ENCODE results near the gene PRPH2. TPM values are rescaled to one million over a fixed set of nuclear protein-coding genes. Genes with fewer than 3 reads are reported as not detected.

Gene PRPH2
- total and polyA plus RNA-seq, 2 donors (not counting 3 experiments of a cell fraction or from before 2014, with no cell fraction given) = 0.40 to 0.46 TPM

- Histone ChIP-seq H3K36me3 (ENCODE audit: control insufficient read depth in 2 of 2, extremely low read depth in 1 of 2, insufficient read depth in 2 of 2, low read length in 2 of 2) (peaks cover 5 to 19% of the 10 kb centered on the region in 2 experiments), H4K20me1 (replicated peaks; ENCODE audit: control insufficient read depth, extremely low read depth, insufficient read depth, low read length) (no peaks in the 10 kb centered on the region), H3K9ac (replicated peaks; ENCODE audit: extremely low read depth, insufficient read depth, low read length) (no peak overlapping the region), H3K27ac (ENCODE audit: insufficient read depth, low read depth, low read length) (peak overlapping the region; percentile 34), H3K4me3 (replicated peaks in 1 of 3; ENCODE audit: insufficient read depth in 1 of 3, low read depth in 1 of 3, low read length in 3 of 3) (no peak overlapping the region), H2AFZ (ENCODE audit: low read depth, low read length) (no peak overlapping the region), H3K4me2 (ENCODE audit: insufficient read depth, low read length) (peak overlapping the region; percentile 25), H3K9me1 (replicated peaks; ENCODE audit: control insufficient read depth, extremely low read depth, insufficient read depth, low read length) (no peaks in the 10 kb centered on the region), H3K79me2 (ENCODE audit: control insufficient read depth, insufficient read depth, low read length) (no peaks in the 10 kb centered on the region), H3K9me3 (replicated peaks; ENCODE audit: control insufficient read depth, insufficient read depth, low read length) (no peaks in the 10 kb centered on the region), H3K27me3 (ENCODE audit: control insufficient read depth in 2 of 2, insufficient read depth in 2 of 2, low read length in 2 of 2) (no peaks in the 10 kb centered on the region), H3K4me1 (ENCODE audit: control insufficient read depth, extremely low read depth, insufficient read depth, low read length) (peaks cover 14% of the 10 kb centered on the region)
- dilution Hi-C loops (cut with MboI; ENCODE audit: extremely low pct_ligation_motif_present, low sequenced_read_pairs) (no loop called here), intact Hi-C loops (cut with micrococcal nuclease) (loop anchor here (1.0 to 2.0 kb wide), 2 partner anchors 34 to 185 kb away; no protein-coding TSS in a partner anchor)
- FAIRE-seq (peak; percentile 50), DNase-seq (ENCODE audit: low read depth, low spot score) (peak; percentile 60)
- CTCF ChIA-PET = interaction anchor here (0.7 to 3.6 kb wide), 14 partner anchors 9 to 190 kb away, joined by 3 to 37 read pairs (median 3); partner anchors contain the start of genes BICRAL and TBCC
- BruUV-seq (replicated peaks) = no TSS peak
- POLR2A ChIA-PET = interaction anchor here (1.0 kb wide), 1 partner anchor 10 kb away, joined by 3 read pairs; no protein-coding TSS in a partner anchor
- TF ChIP-seq FOS (IDR thresholded peaks at IDR 0.05; ENCODE audit: borderline replicate concordance, insufficient read depth, low read length) (no peak), MYC (IDR thresholded peaks at IDR 0.05; ENCODE audit: low read depth, low read length) (no peak), MAX (IDR thresholded peaks at IDR 0.05; ENCODE audit: insufficient read depth, insufficient read length) (no peak), EZH2 (IDR thresholded peaks at IDR 0.05; ENCODE audit: borderline replicate concordance, low read depth, low read length, severe bottlenecking) (no peak), CTCF (IDR thresholded peaks at IDR 0.05; ENCODE audit: extremely low read depth in 1 of 2, insufficient read depth in 1 of 2, low read depth in 1 of 2, low read length in 2 of 2) (no peak), POLR2AphosphoS5 (IDR thresholded peaks at IDR 0.05; ENCODE audit: insufficient read depth, low read depth, low read length) (no peak), POLR2A (IDR thresholded peaks at IDR 0.05; ENCODE audit: low read depth, low read length) (no peak), JUN (IDR thresholded peaks at IDR 0.05; ENCODE audit: borderline replicate concordance, insufficient read depth, insufficient read length, low read depth) (no peak), GATA2 (IDR thresholded peaks at IDR 0.05; ENCODE audit: insufficient read depth, insufficient read length, low read depth, low read length) (no peak)
Measured at GRCh38 chr6:42692137-42692911, 30.1 kb downstream of the PRPH2 start.

Data from endothelial cell of umbilical vein (primary cell).